HG03439 (cell line): ENCODE measurements around the gene TPRKB.
"Not testable (repeated sequence)": the region's sequence is repeated elsewhere in the genome, so short reads cannot be mapped to it uniquely, and the experiment has no call there.

Experiments used
- ATAC-seq: cut with Tn5 transposase; IDR thresholded peaks from one replicate; pipeline ENCODE4 v1.9.1; 2021; ENCODE audit warnings: mild to moderate bottlenecking, moderate library complexity; ENCODE audit not compliant: unreplicated experiment

Gene TPRKB

GRCh38 chr2:73700661-73701447 is 36.3 kb downstream of the TPRKB start:
- ATAC-seq = no peak

DNA sequence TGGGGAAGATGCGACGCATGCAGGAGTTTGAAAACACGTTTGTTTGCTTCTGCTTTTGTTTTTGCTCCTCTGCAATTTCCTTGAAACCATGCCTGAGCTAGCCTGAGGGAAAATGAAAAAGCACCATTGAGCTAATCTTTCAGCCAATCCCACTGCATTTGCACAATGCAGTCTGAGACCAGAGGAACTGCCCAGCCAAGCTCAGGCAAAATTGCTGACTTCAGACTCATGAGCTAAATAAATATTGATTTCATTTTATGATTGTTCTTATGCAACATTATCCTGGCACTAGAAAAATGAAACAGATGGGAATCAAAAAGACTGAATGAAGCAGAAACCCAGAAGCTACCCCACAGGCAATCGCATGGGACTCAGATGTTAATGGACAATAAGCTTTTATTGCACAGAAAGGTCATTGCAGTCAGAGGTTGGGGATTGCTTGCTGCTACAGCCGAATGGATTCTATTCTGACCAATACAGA is 37.0 kb downstream of the TPRKB start:
- ATAC-seq = no peak

GRCh38 chr2:73699437-73699836 is 37.7 kb downstream of the TPRKB start:
- no peak for ATAC-seq

- no peak for ATAC-seq
These were observed 39.0 kb downstream of the TPRKB start for GRCh38 chr2:73698101-73698500.

GRCh38 chr2:73697606-73698005 is 39.5 kb downstream of the TPRKB start:
- no peak for ATAC-seq

- not testable (repeated sequence) for ATAC-seq
These were observed 40.2 kb downstream of the TPRKB start for GRCh38 chr2:73696985-73697384.

- not testable (repeated sequence) for ATAC-seq
These were observed 40.6 kb downstream of the TPRKB start for GRCh38 chr2:73696521-73696920.

GRCh38 chr2:73690372-73691088 is 46.6 kb downstream of the TPRKB start:
- not testable (repeated sequence) for ATAC-seq

GRCh38 chr2:73688494-73688893 is 48.7 kb downstream of the TPRKB start:
- ATAC-seq = not testable (repeated sequence)

DNA sequence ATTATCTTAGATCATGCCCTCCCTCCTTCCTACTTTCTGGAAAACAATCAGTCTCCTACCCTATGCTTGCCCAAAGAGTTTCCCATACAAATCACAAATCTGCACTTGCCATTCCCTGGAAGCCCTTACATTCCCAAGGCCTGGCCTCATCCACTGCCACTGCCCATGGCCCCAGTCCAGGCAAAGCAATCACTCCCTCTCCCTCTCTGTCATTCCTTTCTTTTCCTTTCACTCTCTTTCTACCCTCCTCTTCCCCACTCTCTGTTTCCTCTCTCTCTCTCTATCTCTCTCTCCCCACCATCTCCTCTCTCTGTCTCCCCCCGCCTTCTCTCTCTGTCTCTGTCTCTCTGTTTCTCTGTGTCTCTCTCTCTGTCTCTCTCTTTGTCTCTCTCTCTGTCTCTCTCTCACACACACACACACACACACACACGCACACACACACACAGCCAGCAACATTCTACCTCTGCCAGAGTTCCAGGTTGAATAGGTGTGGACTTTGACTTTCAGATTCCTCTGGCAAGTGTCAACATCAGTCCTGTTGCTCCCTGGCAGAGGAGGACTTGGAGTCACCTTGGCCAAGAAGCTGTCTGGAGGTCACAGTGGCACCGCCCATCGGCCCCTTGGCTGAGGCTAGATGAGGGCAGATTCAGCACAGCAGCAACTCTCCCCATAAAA is 51.2 kb downstream of the TPRKB start:
- ATAC-seq = no peak

- ATAC-seq = not testable (repeated sequence)
These were observed 52.2 kb downstream of the TPRKB start for GRCh38 chr2:73684905-73685304.

DNA sequence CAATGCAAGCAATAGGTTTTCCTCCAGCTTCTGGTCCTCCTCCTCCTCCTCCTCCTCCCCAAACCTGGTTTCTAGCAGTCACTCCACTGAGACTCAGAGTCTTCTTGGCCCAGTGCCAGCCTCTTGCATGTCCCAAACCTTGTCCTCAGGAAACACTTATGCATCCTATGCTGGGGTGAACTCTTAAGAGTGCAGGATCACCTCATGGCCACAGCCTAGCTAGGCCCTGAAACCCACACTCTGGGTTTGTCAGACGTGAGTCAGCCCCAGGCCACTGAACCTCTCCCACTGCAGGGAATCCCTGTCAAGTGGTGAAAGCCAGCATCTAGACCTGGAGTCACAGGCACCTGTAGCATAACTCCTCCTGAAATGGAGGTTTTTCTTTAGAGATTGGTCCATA is 52.8 kb downstream of the TPRKB start:
- not testable (repeated sequence) for ATAC-seq

DNA sequence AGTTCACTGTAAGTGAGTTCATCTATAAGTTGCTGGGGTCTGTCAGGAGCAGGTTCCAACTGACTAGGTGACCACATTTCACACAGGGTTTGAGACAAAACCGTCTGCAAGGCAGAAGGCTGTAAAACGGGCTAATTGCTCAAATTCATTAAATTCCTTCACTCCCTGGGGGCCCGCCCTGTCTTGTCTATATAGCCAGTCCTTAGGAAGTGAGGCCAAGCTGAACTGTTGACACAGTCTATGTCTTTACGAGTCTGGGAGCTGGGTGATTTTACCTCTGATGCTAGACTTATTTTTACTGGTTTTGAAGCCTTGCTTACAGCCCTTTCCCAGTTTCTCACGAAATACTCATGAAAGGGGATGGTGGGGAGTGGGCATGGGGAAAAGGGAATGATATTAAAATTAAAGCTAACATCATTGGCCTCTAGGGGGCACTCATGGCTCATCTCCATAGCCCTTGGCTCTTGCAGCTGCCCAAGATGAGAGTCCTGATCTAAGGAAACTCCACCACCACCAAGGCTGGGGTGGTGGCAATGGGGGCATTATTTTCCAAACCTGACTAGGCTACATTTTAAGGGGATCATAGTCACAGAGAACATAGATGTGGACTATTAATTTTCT is 57.1 kb downstream of the TPRKB start:
- not testable (repeated sequence) for ATAC-seq
